OCI-LY7 (cell line): ENCODE measurements around the gene NSUN2. TPM values are rescaled to one million over a fixed set of nuclear protein-coding genes. Genes with fewer than 3 reads are reported as not detected.

Experiments
- BruUV-seq: library from RNA; stranded (reverse); fragments of 400-500 nt; replicated peaks from 2 replicates; lab custom pipeline; 2021; lab: Mats Ljungman, UMichigan
- CTCF ChIA-PET: fragments of 300-600 bp; sonication (Branson Sonifier 250); formaldehyde crosslinking; loops from one replicate; lab custom pipeline; 2022; ENCODE audit warnings: antibody characterized with exemption; ENCODE audit not compliant: unreplicated experiment; lab: Charles Lee
- POLR2A ChIA-PET: fragments of 300-600 bp; sonication (Branson Sonifier 250); formaldehyde crosslinking; loops from one replicate; lab custom pipeline; 2022; ENCODE audit warnings: antibody characterized with exemption; lab: Charles Lee
- DNase-seq: peaks from one replicate; pipeline ENCODE4 v3.0.0-alpha.2; 2015; ENCODE audit warnings: low spot score
- H2AFZ ChIP-seq: fragments of 200-600 bp; sonication (generic), shearing (Covaris generic); 2 replicates; pipeline ENCODE4 v1.6.1; 2014; ENCODE audit warnings: mild to moderate bottlenecking, antibody characterized with exemption, low read length, moderate library complexity
- H3K27ac ChIP-seq: fragments of 200-600 bp; sonication (generic); 2 replicates; pipeline ENCODE4 v1.5.1; 2014; ENCODE audit warnings: mixed run types, low read depth, mild to moderate bottlenecking, moderate library complexity, low read length, inconsistent platforms; ENCODE audit not compliant: poor library complexity, severe bottlenecking
- H3K36me3 ChIP-seq: fragments of 200-600 bp; sonication (generic); 2 replicates; pipeline ENCODE4 v1.6.1; 2014; ENCODE audit warnings: mild to moderate bottlenecking, antibody characterized with exemption, low read length, moderate library complexity, mixed read lengths; ENCODE audit not compliant: insufficient read depth
- H3K4me1 ChIP-seq: fragments of 200-600 bp; sonication (generic); 2 replicates; pipeline ENCODE4 v1.5.1; 2014; ENCODE audit warnings: mild to moderate bottlenecking, low read length; ENCODE audit not compliant: insufficient read depth, poor library complexity, severe bottlenecking
- H3K4me2 ChIP-seq: fragments of 200-600 bp; sonication (generic); 2 replicates; pipeline ENCODE4 v1.6.1; 2014; ENCODE audit warnings: mild to moderate bottlenecking, low read length
- H3K4me3 ChIP-seq: fragments of 200-600 bp; sonication (generic); 2 replicates; pipeline ENCODE4 v1.5.1; 2014; ENCODE audit warnings: mild to moderate bottlenecking, low read depth, low read length; ENCODE audit not compliant: poor library complexity, severe bottlenecking
- H3K79me2 ChIP-seq: fragments of 200-600 bp; sonication (generic); 2 replicates; pipeline ENCODE4 v1.6.1; 2016; ENCODE audit warnings: low read depth, mild to moderate bottlenecking, low read length, moderate library complexity, mixed read lengths; ENCODE audit not compliant: insufficient read depth
- H3K9me2 ChIP-seq: fragments of 200-600 bp; sonication (generic); 2 replicates; pipeline ENCODE4 v1.6.1; 2016; ENCODE audit warnings: mild to moderate bottlenecking, low read length, mixed read lengths; ENCODE audit not compliant: insufficient read depth
- H3K9me3 ChIP-seq: fragments of 200-600 bp; sonication (generic); 2 replicates; pipeline ENCODE4 v1.6.1; 2014; ENCODE audit warnings: mild to moderate bottlenecking, mixed run types, low read length, mixed read lengths
- H4K20me1 ChIP-seq: fragments of 200-600 bp; sonication (generic); 2 replicates; pipeline ENCODE4 v1.6.1; 2014; ENCODE audit warnings: mild to moderate bottlenecking, antibody characterized with exemption, low read length, moderate library complexity, mixed read lengths; ENCODE audit not compliant: insufficient read depth
- CTCF ChIP-seq: fragments of 200-600 bp; sonication (generic); conservative IDR thresholded peaks from 2 replicates; pipeline ENCODE4 v1.5.1; 2014; ENCODE audit warnings: mild to moderate bottlenecking, antibody characterized with exemption, low read length, moderate library complexity, mixed read lengths
- EZH2phosphoT487 ChIP-seq: fragments of 200-600 bp; sonication (generic); IDR thresholded peaks from 2 replicates; pipeline ENCODE4 v1.6.1; 2018; ENCODE audit warnings: low read depth, borderline replicate concordance, mild to moderate bottlenecking, mixed run types, antibody characterized with exemption, low read length, moderate library complexity, mixed read lengths
- intact Hi-C: fragments of 100-400 bp; cut with micrococcal nuclease; formaldehyde crosslinking; loops from one replicate; pipeline ENCODE4 v1.10.0; 2022; ENCODE audit not compliant: unreplicated experiment
- total RNA-seq, 2 experiments: library from RNA; depleted of rRNA in 1 of 2; stranded (reverse); fragments of >200 nt in 1 of 2; shearing (Covaris generic) in 1 of 2; gene quantifications; 2 replicates each; pipeline ENCODE4 v1.2.3, GENCODE V29; 2014 to 2022

NSUN2 gene
- total RNA-seq, 2 experiments from 2014 or later, result 88.9 to 139 TPM

- H3K4me3 ChIP-seq, result peak overlapping the region; percentile 61
- POLR2A ChIA-PET, result interaction anchor here (0.9 to 2.2 kb wide), 9 partner anchors 9 to 69 kb away, joined by 3 to 11 read pairs (median 4); partner anchors contain the start of genes NSUN2 and SRD5A1
These were observed 27.3 kb upstream of the NSUN2 start for GRCh38 chr5:6659941-6660684.

DNA sequence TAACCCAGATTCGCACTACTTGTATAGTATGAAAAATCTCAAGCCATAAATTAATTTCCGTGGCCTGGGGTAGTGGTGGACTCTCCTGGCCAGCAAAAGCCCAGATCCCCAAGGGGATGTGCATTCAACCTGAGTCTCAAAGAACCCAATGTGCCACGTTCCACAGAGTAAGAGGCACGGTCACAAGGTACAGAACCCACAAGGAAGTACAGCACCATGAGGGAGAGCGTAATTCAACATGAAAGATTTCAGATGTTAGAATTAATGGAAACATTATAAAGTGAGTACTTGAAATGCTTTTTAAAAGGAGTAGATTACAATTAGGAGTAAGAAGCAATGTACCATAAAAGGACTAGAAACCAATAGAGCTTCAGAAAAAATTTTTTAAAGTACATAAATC is 23.8 kb upstream of the NSUN2 start:
- Histone ChIP-seq H3K9me2 (no peaks in the 10 kb centered on the region), H3K9me3 (peaks cover 29% of the 10 kb centered on the region; the same call in 1 of the 2 replicates), H3K4me3 (no peak overlapping the region), H4K20me1 (no peaks in the 10 kb centered on the region), H3K4me1 (peaks cover 44% of the 10 kb centered on the region), H3K27ac (no peak overlapping the region), H2AFZ (no peak overlapping the region), H3K79me2 (no peaks in the 10 kb centered on the region), H3K4me2 (no peak overlapping the region), H3K36me3 (peaks cover 57% of the 10 kb centered on the region)
- POLR2A ChIA-PET, result no interaction called here
- DNase-seq, result peak; percentile 52
- CTCF ChIA-PET, result no interaction called here
- TF ChIP-seq CTCF (no peak), EZH2phosphoT487 (no peak)
- BruUV-seq, result no TSS peak
- intact Hi-C loops, result loop anchor here (10.0 kb wide), 1 partner anchor 472 kb away; no protein-coding TSS in a partner anchor

More at GRCh38 chr5:6659941-6660684, 27.3 kb upstream of the NSUN2 start:
- H3K4me1 ChIP-seq, result peaks cover 32% of the 10 kb centered on the region
- intact Hi-C loops, result loop anchor here (1.0 to 10.0 kb wide), 5 partner anchors 8 to 475 kb away; partner anchors contain the start of genes NSUN2 and SRD5A1
- H2AFZ ChIP-seq, result peak overlapping the region; percentile 79; the same call in 1 of the 2 replicates
- DNase-seq, result peak; percentile 88
- TF ChIP-seq EZH2phosphoT487 (no peak), CTCF (no peak)
- peak overlapping the region; percentile 92 for H3K27ac ChIP-seq
- H3K9me3 ChIP-seq, result peaks cover 28% of the 10 kb centered on the region; the same call in 1 of the 2 replicates
- CTCF ChIA-PET, result no interaction called here
- no peaks in the 10 kb centered on the region for H3K9me2 ChIP-seq
- no peaks in the 10 kb centered on the region for H3K79me2 ChIP-seq
- H4K20me1 ChIP-seq, result no peaks in the 10 kb centered on the region
- H3K4me2 ChIP-seq, result peak overlapping the region; percentile 85
- peaks cover 42% of the 10 kb centered on the region for H3K36me3 ChIP-seq
- no TSS peak for BruUV-seq

DNA sequence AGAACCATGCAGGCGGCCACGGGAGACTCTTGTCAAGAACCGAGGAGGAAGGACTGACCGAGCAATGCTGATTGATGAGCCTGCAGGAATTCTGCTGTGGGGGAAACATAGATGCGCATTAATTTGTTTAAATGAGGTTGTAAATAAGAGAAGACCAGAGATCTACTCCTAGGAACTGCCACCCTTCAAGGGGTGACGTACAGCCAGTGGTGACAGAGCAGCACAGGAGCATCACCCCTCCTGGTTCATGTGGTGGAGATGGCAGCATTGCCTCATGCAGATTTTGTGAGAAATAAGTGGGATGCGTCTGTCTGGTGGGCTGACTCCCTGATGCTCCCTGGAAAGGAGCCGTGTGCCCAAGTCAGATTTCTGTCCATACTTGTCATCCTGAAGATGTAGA is 22.6 kb upstream of the NSUN2 start:
- Histone ChIP-seq H4K20me1 (no peaks in the 10 kb centered on the region), H3K36me3 (peaks cover 57% of the 10 kb centered on the region), H3K9me3 (peaks cover 29% of the 10 kb centered on the region; the same call in 1 of the 2 replicates), H3K4me1 (peaks cover 43% of the 10 kb centered on the region), H3K4me2 (no peak overlapping the region), H3K79me2 (peaks cover 5% of the 10 kb centered on the region; the same call in 1 of the 2 replicates), H3K9me2 (no peaks in the 10 kb centered on the region), H2AFZ (no peak overlapping the region), H3K27ac (no peak overlapping the region), H3K4me3 (no peak overlapping the region)
- intact Hi-C loops, result loop anchor here (10.0 kb wide), 1 partner anchor 471 kb away; no protein-coding TSS in a partner anchor
- no TSS peak for BruUV-seq
- POLR2A ChIA-PET, result interaction anchor here (0.8 kb wide), 1 partner anchor 20 kb away, joined by 3 read pairs; no protein-coding TSS in a partner anchor
- TF ChIP-seq CTCF (no peak), EZH2phosphoT487 (no peak)
- no peak for DNase-seq
- CTCF ChIA-PET, result no interaction called here
